ENCODE results near the gene THSD4. TPM values are rescaled to one million over a fixed set of nuclear protein-coding genes. Genes with fewer than 3 reads are reported as not detected.
A peak's percentile ranks its signal among the peaks of the same experiment; 100 is the strongest.

THSD4 gene
- total RNA-seq, 2 experiments from 2014 or later, result not detected

DNA sequence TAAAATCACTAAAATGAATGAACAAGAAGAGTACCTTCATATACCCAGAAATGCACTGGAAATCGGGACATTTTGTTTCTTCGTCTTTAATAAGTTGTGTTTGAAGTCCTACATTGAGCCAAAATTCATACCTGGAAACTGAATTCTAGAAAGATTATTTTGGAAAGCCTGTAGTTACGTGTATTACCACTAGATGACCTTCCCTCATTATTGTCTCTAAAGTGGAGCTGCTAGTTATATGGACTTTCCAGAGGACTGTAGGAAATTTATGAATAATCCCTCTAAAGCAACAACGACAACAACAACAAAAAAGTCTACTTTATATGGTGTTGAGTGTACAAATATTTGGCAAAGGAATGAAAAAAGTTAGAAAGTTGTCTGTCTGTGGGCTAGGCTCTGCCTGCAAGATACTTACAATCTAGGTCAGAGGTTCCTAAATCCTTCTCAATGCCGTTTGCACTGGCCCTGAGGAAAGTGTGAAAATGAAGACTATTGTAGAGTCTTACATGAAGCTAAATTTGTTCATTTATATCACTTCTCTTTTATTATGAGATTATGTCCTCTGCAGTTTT, 460.3 kb downstream of the THSD4 start:
- ChIA-PET POLR2A (interaction anchor here (0.5 kb wide), 1 partner anchor 94 kb away, joined by 4 read pairs; no protein-coding TSS in a partner anchor), CTCF (interaction anchor here (0.8 to 1.1 kb wide), 3 partner anchors 76 to 168 kb away, joined by 3 to 4 read pairs (median 4); no protein-coding TSS in a partner anchor)
- no peaks in the 10 kb centered on the region for H3K9me3 Mint-ChIP-seq
- no peak overlapping the region for H3K4me3 Mint-ChIP-seq
- TF ChIP-seq, protein P1, sequence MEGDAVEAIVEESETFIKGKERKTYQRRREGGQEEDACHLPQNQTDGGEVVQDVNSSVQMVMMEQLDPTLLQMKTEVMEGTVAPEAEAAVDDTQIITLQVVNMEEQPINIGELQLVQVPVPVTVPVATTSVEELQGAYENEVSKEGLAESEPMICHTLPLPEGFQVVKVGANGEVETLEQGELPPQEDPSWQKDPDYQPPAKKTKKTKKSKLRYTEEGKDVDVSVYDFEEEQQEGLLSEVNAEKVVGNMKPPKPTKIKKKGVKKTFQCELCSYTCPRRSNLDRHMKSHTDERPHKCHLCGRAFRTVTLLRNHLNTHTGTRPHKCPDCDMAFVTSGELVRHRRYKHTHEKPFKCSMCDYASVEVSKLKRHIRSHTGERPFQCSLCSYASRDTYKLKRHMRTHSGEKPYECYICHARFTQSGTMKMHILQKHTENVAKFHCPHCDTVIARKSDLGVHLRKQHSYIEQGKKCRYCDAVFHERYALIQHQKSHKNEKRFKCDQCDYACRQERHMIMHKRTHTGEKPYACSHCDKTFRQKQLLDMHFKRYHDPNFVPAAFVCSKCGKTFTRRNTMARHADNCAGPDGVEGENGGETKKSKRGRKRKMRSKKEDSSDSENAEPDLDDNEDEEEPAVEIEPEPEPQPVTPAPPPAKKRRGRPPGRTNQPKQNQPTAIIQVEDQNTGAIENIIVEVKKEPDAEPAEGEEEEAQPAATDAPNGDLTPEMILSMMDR (IDR thresholded peaks at IDR 0.05), result peak; percentile 38
- no peak overlapping the region for H3K27ac Mint-ChIP-seq
- H3K36me3 Mint-ChIP-seq (ENCODE audit: low read depth), result no peaks in the 10 kb centered on the region
- H3K4me1 Mint-ChIP-seq (ENCODE audit: low read depth), result no peaks in the 10 kb centered on the region
- no peak for ATAC-seq
- peaks cover 21% of the 10 kb centered on the region for H3K27me3 Mint-ChIP-seq
- intact Hi-C loops (cut with micrococcal nuclease), result no loop called here
- DNase-seq, result no peak

DNA sequence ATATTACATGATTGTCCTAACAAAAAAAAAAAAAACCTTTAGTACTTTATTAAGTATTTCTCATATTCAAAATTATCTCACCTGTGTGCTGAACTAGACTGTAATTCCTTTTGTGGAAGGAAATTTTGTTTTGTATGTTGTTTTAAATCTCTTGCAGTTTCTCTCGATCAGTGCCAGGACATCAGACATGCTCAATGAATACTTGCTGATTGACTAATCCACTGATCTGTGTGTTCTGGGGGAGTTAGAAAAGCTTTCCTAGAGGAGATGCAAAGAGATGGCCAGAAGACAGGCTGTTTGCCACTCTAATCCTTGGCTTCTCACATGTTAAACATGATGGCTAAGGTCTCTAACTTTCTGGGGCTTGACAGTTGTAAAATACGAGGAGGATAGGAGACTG, 461.8 kb downstream of the THSD4 start:
- ChIA-PET CTCF (no interaction called here), POLR2A (no interaction called here)
- Mint-ChIP-seq H3K27ac (no peak overlapping the region), H3K4me3 (no peak overlapping the region), H3K36me3 (ENCODE audit: low read depth) (no peaks in the 10 kb centered on the region), H3K27me3 (peaks cover 22% of the 10 kb centered on the region), H3K9me3 (no peaks in the 10 kb centered on the region), H3K4me1 (ENCODE audit: low read depth) (no peaks in the 10 kb centered on the region)
- no peak for ATAC-seq
- intact Hi-C loops (cut with micrococcal nuclease), result no loop called here
- TF ChIP-seq, protein P1 (IDR thresholded peaks at IDR 0.05), result no peak
- no peak for DNase-seq

DNA sequence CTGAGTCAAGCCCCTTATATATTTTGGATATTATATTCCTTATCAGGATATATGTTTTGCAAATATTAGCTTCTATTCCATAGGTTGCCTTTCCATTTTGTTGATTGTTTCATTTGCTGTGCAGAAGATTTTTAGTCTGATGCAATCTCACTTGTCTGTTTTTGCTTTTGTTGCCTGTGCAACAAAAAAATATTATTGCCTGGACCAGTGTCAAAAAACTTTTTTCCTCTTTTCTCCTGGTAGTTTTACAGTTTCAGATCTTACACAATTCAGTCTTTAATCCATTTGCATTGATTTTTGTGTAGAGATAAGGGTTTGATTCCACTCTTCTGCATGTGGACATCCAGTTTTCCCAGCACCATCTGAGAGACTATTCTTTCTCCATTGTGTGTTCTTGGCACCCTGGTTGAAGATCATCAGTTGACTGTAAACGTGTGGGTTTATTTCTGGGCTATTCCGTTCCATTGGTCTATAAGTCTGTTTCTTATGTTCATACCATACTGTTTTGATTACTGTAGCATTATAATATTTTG, 466.2 kb downstream of the THSD4 start:
- peaks cover 12% of the 10 kb centered on the region for H3K9me3 Mint-ChIP-seq
- no peaks in the 10 kb centered on the region for H3K4me1 Mint-ChIP-seq (ENCODE audit: low read depth)
- H3K4me3 Mint-ChIP-seq, result no peak overlapping the region
- intact Hi-C loops (cut with micrococcal nuclease), result no loop called here
- TF ChIP-seq, protein P1 (IDR thresholded peaks at IDR 0.05), result no peak
- no peak for DNase-seq
- peaks cover 15% of the 10 kb centered on the region for H3K27me3 Mint-ChIP-seq
- no peak overlapping the region for H3K27ac Mint-ChIP-seq
- H3K36me3 Mint-ChIP-seq (ENCODE audit: low read depth), result peaks cover 2% of the 10 kb centered on the region
- CTCF ChIA-PET, result no interaction called here
- no peak for ATAC-seq
- POLR2A ChIA-PET, result no interaction called here

DNA sequence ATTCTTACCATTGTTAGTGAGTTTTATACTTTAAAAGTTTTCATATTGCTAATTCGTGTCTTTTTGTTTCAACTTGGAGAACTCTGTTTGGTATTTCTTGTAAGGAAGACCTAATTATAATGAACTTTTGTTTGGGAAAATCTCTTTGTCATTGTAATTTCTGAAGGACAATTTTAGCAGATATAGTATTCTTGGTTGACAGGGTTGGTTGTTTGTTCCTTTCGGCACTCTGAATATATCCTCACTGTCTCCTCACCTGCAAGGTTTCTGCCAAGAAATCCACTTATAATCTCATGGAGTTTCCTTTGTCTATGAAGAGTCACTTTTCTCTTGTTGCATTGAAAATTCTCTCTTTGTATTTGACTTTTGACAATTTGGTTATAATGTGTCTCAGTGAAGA, 469.9 kb downstream of the THSD4 start:
- H3K9me3 Mint-ChIP-seq, result peaks cover 12% of the 10 kb centered on the region
- no peak for DNase-seq
- CTCF ChIA-PET, result no interaction called here
- intact Hi-C loops (cut with micrococcal nuclease), result no loop called here
- H3K27me3 Mint-ChIP-seq, result peaks cover 14% of the 10 kb centered on the region
- peaks cover 2% of the 10 kb centered on the region for H3K36me3 Mint-ChIP-seq (ENCODE audit: low read depth)
- H3K4me1 Mint-ChIP-seq (ENCODE audit: low read depth), result no peaks in the 10 kb centered on the region
- POLR2A ChIA-PET, result no interaction called here
- no peak overlapping the region for H3K27ac Mint-ChIP-seq
- TF ChIP-seq, protein P1 (IDR thresholded peaks at IDR 0.05), result no peak
- ATAC-seq, result no peak
- no peak overlapping the region for H3K4me3 Mint-ChIP-seq

DNA sequence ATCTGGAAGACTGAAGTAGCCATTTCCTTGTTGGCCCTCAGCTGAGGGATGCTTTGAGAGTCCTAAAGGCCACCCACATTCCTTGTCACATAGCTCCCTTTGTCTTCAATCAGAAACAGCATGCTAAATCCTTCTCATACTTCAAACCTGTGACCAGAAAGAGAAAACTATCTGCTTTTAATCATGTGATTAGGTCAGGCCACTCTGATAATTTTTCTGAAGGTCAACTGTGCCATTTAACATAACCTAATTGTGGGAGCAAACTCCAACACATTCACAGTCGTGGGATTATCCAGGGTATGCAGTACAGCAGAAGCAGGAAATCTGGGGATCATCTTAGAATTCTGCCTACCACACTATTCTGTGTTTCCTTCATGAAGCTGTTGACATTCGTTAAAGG, 471.2 kb downstream of the THSD4 start:
- DNase-seq (no peak), ATAC-seq (no peak)
- peaks cover 13% of the 10 kb centered on the region for H3K27me3 Mint-ChIP-seq
- intact Hi-C loops (cut with micrococcal nuclease), result no loop called here
- H3K4me3 Mint-ChIP-seq, result no peak overlapping the region
- no peaks in the 10 kb centered on the region for H3K4me1 Mint-ChIP-seq (ENCODE audit: low read depth)
- ChIA-PET POLR2A (no interaction called here), CTCF (no interaction called here)
- TF ChIP-seq, protein P1 (IDR thresholded peaks at IDR 0.05), result no peak
- H3K27ac Mint-ChIP-seq, result no peak overlapping the region
- peaks cover 12% of the 10 kb centered on the region for H3K9me3 Mint-ChIP-seq
- peaks cover 2% of the 10 kb centered on the region for H3K36me3 Mint-ChIP-seq (ENCODE audit: low read depth)

Measured in activated CD8-positive, alpha-beta T cell treated with anti-CD3 and anti-CD28 coated beads for 36 hours (primary cell).